K562 (cell line): ENCODE measurements around the gene NTSR1. TPM values are rescaled to one million over a fixed set of nuclear protein-coding genes. Genes with fewer than 3 reads are reported as not detected.

ENCODE experiments used
- ATAC-seq: fragments of 200-7000 bp; cut with Tn5 transposase; 3 replicates; pipeline ENCODE4 v1.9.1; 2020; ENCODE audit warnings: moderate library complexity
- BruUV-seq: library from RNA; stranded (reverse); fragments of 400-500 nt; replicated peaks from 2 replicates; lab custom pipeline; 2021; lab: Mats Ljungman, UMichigan
- CTCF ChIA-PET: fragments of 300-600 bp; formaldehyde crosslinking; extraction: SDS; loops from one replicate; lab custom pipeline; 2021; ENCODE audit warnings: low intra/inter-chr PET ratio; lab: Yijun Ruan, JAX
- POLR2A ChIA-PET: fragments of 300-600, 350-650 bp; sonication (Branson Sonifier 250); formaldehyde crosslinking; extraction: SDS; loops from one replicate; lab custom pipeline; 2021; ENCODE audit warnings: antibody characterized with exemption, inconsistent platforms; lab: Yijun Ruan, JAX
- DNase-seq, 4 experiments: peaks; one replicate each; pipeline versions ENCODE4 v3.0.0 to v3.0.0-alpha.2; 2011 to 2018; ENCODE audit warnings: low spot score in 3 of 4, mixed read lengths in 3 of 4; ENCODE audit errors: extremely low read depth in 1 of 4
- FAIRE-seq: peaks from 2 replicates; lab custom pipeline; 2011; peaks lifted over from hg19 to GRCh38; lab: Jason Lieb, UNC
- H2AFZ ChIP-seq: 2 replicates; pipeline ENCODE4 v1.6.0; 2011; ENCODE audit warnings: low read depth, low read length, control low read depth, inconsistent platforms
- H3K27ac ChIP-seq: fragments of 200-600 bp; 3 replicates; pipeline ENCODE4 v1.8.0; 2011; ENCODE audit warnings: low read depth, mild to moderate bottlenecking, control low read depth, inconsistent platforms, low read length, moderate library complexity, mixed read lengths; ENCODE audit errors: extremely low read depth
- H3K27me3 ChIP-seq, 2 experiments: fragments of 300-600 bp in 1 of 2; 2 replicates in 1 of 2; 3 replicates in 1 of 2; pipeline versions ENCODE4 v1.6.0 to v1.8.0; 2011; ENCODE audit warnings: inconsistent platforms in 2 of 2, low read length in 2 of 2, mild to moderate bottlenecking in 1 of 2, mixed read lengths in 1 of 2, moderate library complexity in 1 of 2; ENCODE audit not compliant: control insufficient read depth in 2 of 2, insufficient read depth in 2 of 2
- H3K36me3 ChIP-seq: fragments of 300-600 bp; 3 replicates; pipeline ENCODE4 v1.8.0; 2011; ENCODE audit warnings: mild to moderate bottlenecking, low read length, inconsistent platforms; ENCODE audit not compliant: control insufficient read depth, insufficient read depth
- H3K4me1 ChIP-seq, 2 experiments: fragments of 200-600 bp in 1 of 2; replicated peaks in 1 of 2; 2 replicates in 1 of 2; 3 replicates in 1 of 2; pipeline versions ENCODE4 v1.5.1 to v1.8.0; 2011; ENCODE audit warnings: inconsistent platforms in 2 of 2, low read length in 2 of 2, mild to moderate bottlenecking in 1 of 2, mixed read lengths in 1 of 2, moderate library complexity in 1 of 2; ENCODE audit not compliant: control insufficient read depth in 2 of 2, insufficient read depth in 2 of 2
- H3K4me2 ChIP-seq: 2 replicates; pipeline ENCODE4 v1.6.1; 2011; ENCODE audit warnings: low read length, control low read depth, inconsistent platforms, mixed read lengths; ENCODE audit not compliant: insufficient read depth
- H3K4me3 ChIP-seq: fragments of 200-600 bp; sonication (generic), shearing (Covaris generic); 2 replicates; pipeline ENCODE4 v1.5.1; 2016; ENCODE audit warnings: control low read depth, inconsistent platforms
- H3K79me2 ChIP-seq: fragments of 200-600 bp; 3 replicates; pipeline ENCODE4 v1.8.0; 2011; ENCODE audit warnings: low read length, inconsistent platforms; ENCODE audit not compliant: control insufficient read depth, insufficient read depth
- H3K9ac ChIP-seq, 2 experiments: 2 replicates each; pipeline versions ENCODE4 v1.6.0 to v1.6.1; 2011; ENCODE audit warnings: low read depth in 2 of 2, low read length in 2 of 2, control low read depth in 1 of 2, inconsistent platforms in 1 of 2, mild to moderate bottlenecking in 1 of 2, mixed read lengths in 1 of 2; ENCODE audit not compliant: insufficient read depth in 1 of 2
- H3K9me1 ChIP-seq: one replicate; pipeline ENCODE4 v1.6.0; 2011; ENCODE audit warnings: inconsistent platforms, mild to moderate bottlenecking, low read length, moderate library complexity; ENCODE audit not compliant: control insufficient read depth, insufficient read depth
- H3K9me3 ChIP-seq: replicated peaks from 2 replicates; pipeline ENCODE4 v1.5.1; 2011; ENCODE audit warnings: low read depth, low read length, inconsistent platforms; ENCODE audit not compliant: control insufficient read depth, insufficient read depth
- H4K20me1 ChIP-seq: replicated peaks from 2 replicates; pipeline ENCODE4 v1.6.1; 2011; ENCODE audit warnings: low read length, inconsistent platforms, mixed read lengths; ENCODE audit not compliant: control insufficient read depth, insufficient read depth
- GATAD2A ChIP-seq: fragments of 450-650 bp; IDR thresholded peaks from 2 replicates; pipeline ENCODE4 v1.6.1; 2017
- NFYB ChIP-seq: IDR thresholded peaks from 2 replicates; pipeline ENCODE4 v1.6.1; 2011; ENCODE audit warnings: mild to moderate bottlenecking, moderate library complexity; ENCODE audit not compliant: insufficient read length; ENCODE audit errors: extremely low read depth
- POU5F1 ChIP-seq: fragments of 150-350 bp; IDR thresholded peaks from 2 replicates; pipeline ENCODE4 v1.6.1; 2014; ENCODE audit warnings: borderline replicate concordance, low read length, low read depth, mild to moderate bottlenecking; ENCODE audit not compliant: partially characterized antibody
- TAL1 ChIP-seq: fragments of 450-650 bp; IDR thresholded peaks from 2 replicates; pipeline ENCODE4 v1.6.1; 2016; ENCODE audit warnings: mild to moderate bottlenecking
- ZNF764 ChIP-seq: fragments of 250-450 bp; sonication (Bioruptor Pico); IDR thresholded peaks from 2 replicates; pipeline ENCODE4 v1.4.0; 2020; ENCODE audit warnings: low read depth, mild to moderate bottlenecking, moderate library complexity
- WGBS: fragments of 100-300 bp; shearing (Covaris generic); methylation state at CpG from one replicate; pipeline ENCODE4 v1.1.6; 2016; ENCODE audit warnings: low coverage, mixed read lengths; ENCODE audit not compliant: insufficient coverage; ENCODE audit errors: missing lambda C conversion rate; 5-methylcytosine and 5-hydroxymethylcytosine counted together
- in situ Hi-C: fragments of 300-500 bp; cut with MboI; formaldehyde crosslinking; loops from 4 replicates; pipeline ENCODE4 v1.15.0; 2018; ENCODE audit warnings: inconsistent platforms, mixed read lengths
- intact Hi-C: fragments of 100-400 bp; cut with micrococcal nuclease; formaldehyde crosslinking; loops from 2 replicates; pipeline ENCODE4 v1.14.2; 2022
- polyA plus RNA-seq, 8 experiments: library from polyadenylated mRNA; depleted of rRNA in 4 of 8; stranded (reverse) in 5 of 8; unstranded in 3 of 8; fragments of >200 nt; fragmentation: Nextera tagmentation in 2 of 8; fragmentation: Illumina TruSeq in 1 of 8; extraction: Ambion mirVana in 2 of 8; extraction: Trizol in 1 of 8; gene quantifications; 2 replicates each; pipeline versions ENCODE4 v1.2.1 to v1.2.3, GENCODE V29; 2011 to 2014; ENCODE audit warnings: inconsistent platforms in 1 of 8, missing spikeins in 1 of 8
- total RNA-seq, 7 experiments: library from RNA; depleted of rRNA in 6 of 7; stranded (reverse); fragments of >200 nt in 6 of 7; fragmentation: Illumina TruSeq in 2 of 7; extraction: Trizol in 2 of 7; gene quantifications; 2 replicates each; pipeline versions ENCODE4 v1.2.1 to v1.2.3, GENCODE V29; 2011 to 2021; ENCODE audit warnings: low replicate concordance in 1 of 7
- TF ChIP-seq, protein P1 (sequence below): sonication (generic); formaldehyde crosslinking; IDR thresholded peaks from 2 replicates; pipeline ENCODE4 v1.8.0; 2022; ENCODE audit warnings: missing genetic modification reagents, mild to moderate bottlenecking, borderline replicate concordance
- TF ChIP-seq, protein P2 (sequence below): fragments of 200-800 bp; sonication (Bioruptor generic); IDR thresholded peaks from 2 replicates; pipeline ENCODE4 v1.6.1; 2017; ENCODE audit warnings: missing genetic modification characterization, missing compliant biosample characterization
- TF ChIP-seq, protein P3 (sequence below): fragments of 250-450 bp; sonication (Bioruptor Pico); IDR thresholded peaks from 2 replicates; pipeline ENCODE4 v1.4.0; 2020

NTSR1 gene
- total and polyA plus RNA-seq, 9 of the 15 experiments (the other 6 are each of a cell fraction or from before 2014, with no cell fraction given): 0.04 to 0.40 (median 0.13) TPM; not detected in 3

DNA sequence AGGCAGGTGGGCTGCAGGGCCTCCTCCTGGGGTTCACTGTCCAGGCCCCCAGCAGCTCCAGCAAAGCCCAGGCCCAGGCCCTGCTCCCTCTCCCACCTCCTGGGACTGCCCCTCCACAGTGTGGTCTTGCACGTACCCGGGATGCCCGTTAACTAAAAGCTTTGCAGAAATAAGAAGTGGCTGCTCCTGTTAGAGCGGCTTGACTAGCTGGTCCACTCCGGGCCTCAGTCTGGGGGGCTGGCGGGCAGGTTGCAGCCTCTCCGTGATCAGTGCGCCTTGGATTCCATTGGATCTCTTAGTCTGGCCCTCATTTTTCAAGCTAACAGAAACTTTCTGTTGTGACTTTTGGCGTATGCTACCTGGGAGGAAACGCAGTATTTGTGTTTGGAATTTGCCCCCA, 39.4 kb upstream of the NTSR1 start:
- no peaks in the 10 kb centered on the region for H3K9me1 ChIP-seq
- no peak overlapping the region for H3K27ac ChIP-seq
- BruUV-seq: no TSS peak
- H3K79me2 ChIP-seq: no peaks in the 10 kb centered on the region
- TF ChIP-seq TAL1 (no peak), POU5F1 (no peak), GATAD2A (no peak), NFYB (no peak), ZNF764 (CRISPR knock-in tag) (no peak)
- TF ChIP-seq, protein P1, sequence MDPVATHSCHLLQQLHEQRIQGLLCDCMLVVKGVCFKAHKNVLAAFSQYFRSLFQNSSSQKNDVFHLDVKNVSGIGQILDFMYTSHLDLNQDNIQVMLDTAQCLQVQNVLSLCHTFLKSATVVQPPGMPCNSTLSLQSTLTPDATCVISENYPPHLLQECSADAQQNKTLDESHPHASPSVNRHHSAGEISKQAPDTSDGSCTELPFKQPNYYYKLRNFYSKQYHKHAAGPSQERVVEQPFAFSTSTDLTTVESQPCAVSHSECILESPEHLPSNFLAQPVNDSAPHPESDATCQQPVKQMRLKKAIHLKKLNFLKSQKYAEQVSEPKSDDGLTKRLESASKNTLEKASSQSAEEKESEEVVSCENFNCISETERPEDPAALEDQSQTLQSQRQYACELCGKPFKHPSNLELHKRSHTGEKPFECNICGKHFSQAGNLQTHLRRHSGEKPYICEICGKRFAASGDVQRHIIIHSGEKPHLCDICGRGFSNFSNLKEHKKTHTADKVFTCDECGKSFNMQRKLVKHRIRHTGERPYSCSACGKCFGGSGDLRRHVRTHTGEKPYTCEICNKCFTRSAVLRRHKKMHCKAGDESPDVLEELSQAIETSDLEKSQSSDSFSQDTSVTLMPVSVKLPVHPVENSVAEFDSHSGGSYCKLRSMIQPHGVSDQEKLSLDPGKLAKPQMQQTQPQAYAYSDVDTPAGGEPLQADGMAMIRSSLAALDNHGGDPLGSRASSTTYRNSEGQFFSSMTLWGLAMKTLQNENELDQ: no peak
- TF ChIP-seq, protein P2, sequence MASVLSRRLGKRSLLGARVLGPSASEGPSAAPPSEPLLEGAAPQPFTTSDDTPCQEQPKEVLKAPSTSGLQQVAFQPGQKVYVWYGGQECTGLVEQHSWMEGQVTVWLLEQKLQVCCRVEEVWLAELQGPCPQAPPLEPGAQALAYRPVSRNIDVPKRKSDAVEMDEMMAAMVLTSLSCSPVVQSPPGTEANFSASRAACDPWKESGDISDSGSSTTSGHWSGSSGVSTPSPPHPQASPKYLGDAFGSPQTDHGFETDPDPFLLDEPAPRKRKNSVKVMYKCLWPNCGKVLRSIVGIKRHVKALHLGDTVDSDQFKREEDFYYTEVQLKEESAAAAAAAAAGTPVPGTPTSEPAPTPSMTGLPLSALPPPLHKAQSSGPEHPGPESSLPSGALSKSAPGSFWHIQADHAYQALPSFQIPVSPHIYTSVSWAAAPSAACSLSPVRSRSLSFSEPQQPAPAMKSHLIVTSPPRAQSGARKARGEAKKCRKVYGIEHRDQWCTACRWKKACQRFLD (CRISPR knock-in tag): no peak
- TF ChIP-seq, protein P3, sequence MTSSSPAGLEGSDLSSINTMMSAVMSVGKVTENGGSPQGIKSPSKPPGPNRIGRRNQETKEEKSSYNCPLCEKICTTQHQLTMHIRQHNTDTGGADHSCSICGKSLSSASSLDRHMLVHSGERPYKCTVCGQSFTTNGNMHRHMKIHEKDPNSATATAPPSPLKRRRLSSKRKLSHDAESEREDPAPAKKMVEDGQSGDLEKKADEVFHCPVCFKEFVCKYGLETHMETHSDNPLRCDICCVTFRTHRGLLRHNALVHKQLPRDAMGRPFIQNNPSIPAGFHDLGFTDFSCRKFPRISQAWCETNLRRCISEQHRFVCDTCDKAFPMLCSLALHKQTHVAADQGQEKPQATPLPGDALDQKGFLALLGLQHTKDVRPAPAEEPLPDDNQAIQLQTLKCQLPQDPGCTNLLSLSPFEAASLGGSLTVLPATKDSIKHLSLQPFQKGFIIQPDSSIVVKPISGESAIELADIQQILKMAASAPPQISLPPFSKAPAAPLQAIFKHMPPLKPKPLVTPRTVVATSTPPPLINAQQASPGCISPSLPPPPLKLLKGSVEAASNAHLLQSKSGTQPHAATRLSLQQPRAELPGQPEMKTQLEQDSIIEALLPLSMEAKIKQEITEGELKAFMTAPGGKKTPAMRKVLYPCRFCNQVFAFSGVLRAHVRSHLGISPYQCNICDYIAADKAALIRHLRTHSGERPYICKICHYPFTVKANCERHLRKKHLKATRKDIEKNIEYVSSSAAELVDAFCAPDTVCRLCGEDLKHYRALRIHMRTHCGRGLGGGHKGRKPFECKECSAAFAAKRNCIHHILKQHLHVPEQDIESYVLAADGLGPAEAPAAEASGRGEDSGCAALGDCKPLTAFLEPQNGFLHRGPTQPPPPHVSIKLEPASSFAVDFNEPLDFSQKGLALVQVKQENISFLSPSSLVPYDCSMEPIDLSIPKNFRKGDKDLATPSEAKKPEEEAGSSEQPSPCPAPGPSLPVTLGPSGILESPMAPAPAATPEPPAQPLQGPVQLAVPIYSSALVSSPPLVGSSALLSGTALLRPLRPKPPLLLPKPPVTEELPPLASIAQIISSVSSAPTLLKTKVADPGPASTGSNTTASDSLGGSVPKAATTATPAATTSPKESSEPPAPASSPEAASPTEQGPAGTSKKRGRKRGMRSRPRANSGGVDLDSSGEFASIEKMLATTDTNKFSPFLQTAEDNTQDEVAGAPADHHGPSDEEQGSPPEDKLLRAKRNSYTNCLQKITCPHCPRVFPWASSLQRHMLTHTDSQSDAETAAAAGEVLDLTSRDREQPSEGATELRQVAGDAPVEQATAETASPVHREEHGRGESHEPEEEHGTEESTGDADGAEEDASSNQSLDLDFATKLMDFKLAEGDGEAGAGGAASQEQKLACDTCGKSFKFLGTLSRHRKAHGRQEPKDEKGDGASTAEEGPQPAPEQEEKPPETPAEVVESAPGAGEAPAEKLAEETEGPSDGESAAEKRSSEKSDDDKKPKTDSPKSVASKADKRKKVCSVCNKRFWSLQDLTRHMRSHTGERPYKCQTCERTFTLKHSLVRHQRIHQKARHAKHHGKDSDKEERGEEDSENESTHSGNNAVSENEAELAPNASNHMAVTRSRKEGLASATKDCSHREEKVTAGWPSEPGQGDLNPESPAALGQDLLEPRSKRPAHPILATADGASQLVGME: no peak
- in situ Hi-C loops (loop anchor here (5.0 kb wide), 1 partner anchor 123 kb away; no protein-coding TSS in a partner anchor), intact Hi-C loops (loop anchor here (5.0 kb wide), 1 partner anchor 138 kb away; no protein-coding TSS in a partner anchor)
- H4K20me1 ChIP-seq: no peaks in the 10 kb centered on the region
- peaks cover 0 to 37% of the 10 kb centered on the region in 2 experiments; a peak in 2 of 5 replicates for H3K4me1 ChIP-seq
- FAIRE-seq: no peak
- DNase-seq: no peak
- 96% methylated on average over 10 of the region's 10 CpGs for WGBS
- peaks cover 47% of the 10 kb centered on the region; the same call in 2 of the 3 replicates for H3K36me3 ChIP-seq
- ChIA-PET CTCF (interaction anchor here (0.6 to 2.8 kb wide), 6 partner anchors 121 to 340 kb away, joined by 3 to 21 read pairs (median 6); partner anchors contain the start of gene OGFR), POLR2A (interaction anchor here (0.6 kb wide), 1 partner anchor 17 kb away, joined by 3 read pairs; no protein-coding TSS in a partner anchor)
- H3K9me3 ChIP-seq: no peaks in the 10 kb centered on the region
- H2AFZ ChIP-seq: no peak overlapping the region
- H3K9ac ChIP-seq: no peak overlapping the region
- H3K4me2 ChIP-seq: no peak overlapping the region
- no peak overlapping the region for H3K4me3 ChIP-seq
- ATAC-seq: no peak
- H3K27me3 ChIP-seq: peaks cover 0 to 2% of the 10 kb centered on the region in 2 experiments; a peak in 1 of 5 replicates
